Measurements from ENCODE around the gene CCDC33.

GRCh38 chr15:74322558-74323180 is 86.5 kb downstream of the CCDC33 start:
- TF ChIP-seq, protein P1, sequence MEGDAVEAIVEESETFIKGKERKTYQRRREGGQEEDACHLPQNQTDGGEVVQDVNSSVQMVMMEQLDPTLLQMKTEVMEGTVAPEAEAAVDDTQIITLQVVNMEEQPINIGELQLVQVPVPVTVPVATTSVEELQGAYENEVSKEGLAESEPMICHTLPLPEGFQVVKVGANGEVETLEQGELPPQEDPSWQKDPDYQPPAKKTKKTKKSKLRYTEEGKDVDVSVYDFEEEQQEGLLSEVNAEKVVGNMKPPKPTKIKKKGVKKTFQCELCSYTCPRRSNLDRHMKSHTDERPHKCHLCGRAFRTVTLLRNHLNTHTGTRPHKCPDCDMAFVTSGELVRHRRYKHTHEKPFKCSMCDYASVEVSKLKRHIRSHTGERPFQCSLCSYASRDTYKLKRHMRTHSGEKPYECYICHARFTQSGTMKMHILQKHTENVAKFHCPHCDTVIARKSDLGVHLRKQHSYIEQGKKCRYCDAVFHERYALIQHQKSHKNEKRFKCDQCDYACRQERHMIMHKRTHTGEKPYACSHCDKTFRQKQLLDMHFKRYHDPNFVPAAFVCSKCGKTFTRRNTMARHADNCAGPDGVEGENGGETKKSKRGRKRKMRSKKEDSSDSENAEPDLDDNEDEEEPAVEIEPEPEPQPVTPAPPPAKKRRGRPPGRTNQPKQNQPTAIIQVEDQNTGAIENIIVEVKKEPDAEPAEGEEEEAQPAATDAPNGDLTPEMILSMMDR (IDR thresholded peaks at IDR 0.05; ENCODE audit: low read length), result peak; percentile 75
- no peak for TF ChIP-seq EZH2 (optimal IDR thresholded peaks at IDR 0.05; ENCODE audit: low read depth, low read length)
